CD4-positive, alpha-beta T cell treated with Interferon gamma for 1 hour (primary cell): ENCODE measurements around the gene EIF5AL1.
"Not testable (repeated sequence)": the region's sequence is repeated elsewhere in the genome, so short reads cannot be mapped to it uniquely, and the experiment has no call there.

Source experiments
- DNase-seq: peaks from one replicate; pipeline ENCODE4 v3.0.0-alpha.2; 2020

The EIF5AL1 gene

DNA sequence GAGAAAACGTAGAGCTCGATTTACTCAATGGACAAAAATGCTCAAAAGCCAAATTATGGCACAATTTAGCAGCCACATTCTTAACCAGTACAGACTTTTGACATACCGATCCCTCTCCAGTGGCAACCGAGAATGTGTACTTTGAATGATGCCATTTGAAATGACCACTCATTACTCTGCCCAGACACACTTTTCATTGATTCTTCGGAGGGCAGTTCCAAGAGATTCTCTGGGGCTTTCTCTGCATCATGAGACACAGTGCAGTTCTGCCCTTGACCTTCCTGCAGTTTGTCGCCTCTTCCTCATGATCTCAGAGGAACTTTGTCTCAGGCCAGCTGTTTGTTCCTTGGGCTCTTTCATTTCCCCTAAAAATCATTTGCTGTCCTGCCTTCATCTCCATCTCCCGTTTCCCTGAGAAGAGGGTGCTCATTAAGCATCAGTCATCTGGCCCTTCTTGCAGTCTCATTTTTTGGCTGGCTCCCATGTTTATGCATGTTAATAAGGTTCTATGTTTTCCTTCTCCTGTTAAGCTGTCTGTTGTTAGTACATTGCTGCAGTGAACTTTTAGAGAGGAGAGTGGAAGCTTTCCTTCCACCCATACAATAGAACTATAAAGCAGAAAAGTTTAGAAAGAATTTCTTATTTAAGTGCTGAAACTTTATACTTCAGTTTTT lies 4.3 kb downstream of the EIF5AL1 start:
- DNase-seq, result not testable (repeated sequence)

- not testable (repeated sequence) for DNase-seq
These were observed 5.2 kb downstream of the EIF5AL1 start for GRCh38 chr10:79517567-79517966.

DNA sequence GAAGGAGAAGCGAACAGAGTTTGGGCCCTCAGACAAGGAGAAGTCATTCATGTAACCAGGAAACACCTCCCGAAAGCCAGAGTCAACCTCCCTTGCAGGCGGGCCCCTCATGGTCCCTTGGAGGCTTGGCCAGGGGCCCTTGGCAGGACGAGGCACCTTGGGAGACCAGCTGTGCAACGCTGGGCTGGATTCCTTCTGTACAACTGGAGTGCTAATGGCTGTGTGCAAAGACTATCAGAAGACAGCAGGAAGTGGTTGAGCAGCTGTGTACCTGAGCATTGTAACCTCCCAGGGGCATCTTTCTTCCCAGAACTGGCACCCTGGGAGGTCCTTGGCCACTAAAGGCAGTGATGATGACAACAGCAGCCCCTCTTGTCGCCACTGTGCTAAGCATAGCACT lies 9.4 kb downstream of the EIF5AL1 start:
- DNase-seq, result not testable (repeated sequence)

DNA sequence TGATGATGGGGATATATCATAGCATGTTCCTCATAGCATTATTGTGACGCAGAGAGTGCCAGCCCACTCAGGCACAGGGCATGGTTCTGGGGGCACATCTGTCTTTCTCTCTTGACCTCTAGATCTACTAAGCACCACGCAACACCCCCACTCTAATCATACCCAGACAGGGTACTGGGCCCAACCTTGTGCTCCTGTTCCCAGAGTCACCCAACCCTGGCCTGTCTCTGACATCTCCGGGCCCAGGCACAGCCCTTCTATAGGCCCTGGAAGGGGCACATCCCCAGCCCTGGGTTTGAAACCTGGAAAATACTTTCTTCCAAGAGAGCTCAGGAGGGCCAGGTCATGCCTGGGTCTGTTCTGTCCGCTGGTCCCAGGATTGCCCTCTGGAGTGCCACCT lies 10.1 kb downstream of the EIF5AL1 start:
- not testable (repeated sequence) for DNase-seq

DNA sequence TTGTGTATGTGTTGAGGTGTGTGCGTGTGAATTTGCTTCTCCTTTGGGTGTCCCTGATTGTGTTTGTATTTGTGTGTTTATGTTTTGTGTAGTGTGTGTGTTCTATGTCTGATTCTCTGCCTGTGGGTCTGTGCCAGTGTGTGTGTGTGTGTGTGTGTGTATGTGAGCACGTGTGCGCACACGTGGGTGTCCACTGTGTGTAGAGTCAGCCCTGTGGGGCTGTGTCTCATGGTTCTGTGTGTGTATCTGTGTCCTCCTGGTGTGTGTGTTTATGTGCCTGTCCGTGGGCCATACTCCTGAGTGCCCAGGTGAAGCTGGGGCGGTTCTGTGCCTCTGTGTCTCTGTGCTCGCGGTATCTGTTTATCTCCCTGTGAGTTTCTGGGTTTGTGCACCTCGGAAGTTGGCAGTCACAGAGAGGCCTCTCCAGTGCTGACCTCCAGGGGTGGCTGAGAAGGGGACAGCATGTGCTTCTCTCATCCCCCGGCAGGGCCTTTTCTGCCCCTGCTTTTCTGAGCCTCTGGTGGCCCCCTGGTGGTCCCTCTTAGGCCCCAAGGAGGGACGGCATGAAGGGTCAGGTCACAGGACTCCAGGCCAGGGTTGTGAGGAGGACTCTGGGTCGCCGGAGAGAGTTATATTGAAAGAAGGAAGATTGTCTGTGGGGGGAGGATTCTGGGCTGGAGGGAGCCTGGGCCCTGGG lies 11.0 kb downstream of the EIF5AL1 start:
- DNase-seq, result not testable (repeated sequence)

- not testable (repeated sequence) for DNase-seq
These were observed 12.8 kb downstream of the EIF5AL1 start for GRCh38 chr10:79525049-79525710.

- not testable (repeated sequence) for DNase-seq
These were observed 15.9 kb downstream of the EIF5AL1 start for GRCh38 chr10:79528261-79528660.

- not testable (repeated sequence) for DNase-seq
These were observed 21.0 kb downstream of the EIF5AL1 start for GRCh38 chr10:79533142-79533902.

DNA sequence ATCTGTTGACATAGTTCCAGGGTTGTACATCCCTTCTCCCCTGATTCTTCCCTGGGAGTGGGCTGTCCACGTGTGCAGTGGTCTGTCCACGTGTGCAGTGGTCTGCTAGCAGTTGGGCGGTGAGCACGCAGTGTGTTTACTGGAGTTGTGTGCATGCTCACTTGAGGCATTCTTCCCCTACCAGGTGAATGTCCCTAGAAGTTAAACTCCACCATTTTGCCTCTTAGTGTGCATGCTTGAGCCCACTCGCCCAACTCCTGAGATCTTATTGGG lies 21.5 kb downstream of the EIF5AL1 start:
- DNase-seq, result not testable (repeated sequence)

GRCh38 chr10:79538311-79538710 lies 26.0 kb downstream of the EIF5AL1 start:
- not testable (repeated sequence) for DNase-seq

DNA sequence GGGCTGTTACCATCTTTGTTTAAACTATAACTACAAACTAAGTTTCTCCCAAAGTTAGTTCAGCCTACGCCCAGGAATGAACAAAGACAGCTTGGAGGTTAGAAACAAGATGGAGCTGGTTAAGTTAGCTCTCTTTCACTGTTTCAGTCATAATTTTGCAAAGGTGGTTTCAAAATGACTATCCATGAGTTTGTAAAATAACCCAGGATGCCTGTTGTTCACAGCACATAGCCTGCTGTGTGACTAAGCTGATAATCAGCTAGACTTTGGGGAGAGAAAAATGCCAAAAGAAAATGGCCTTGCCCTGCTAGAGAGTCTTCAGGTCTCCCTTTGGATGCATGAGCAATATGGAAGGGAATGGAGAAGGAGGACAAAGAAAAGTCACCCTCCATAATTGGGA lies 28.6 kb downstream of the EIF5AL1 start:
- not testable (repeated sequence) for DNase-seq

DNA sequence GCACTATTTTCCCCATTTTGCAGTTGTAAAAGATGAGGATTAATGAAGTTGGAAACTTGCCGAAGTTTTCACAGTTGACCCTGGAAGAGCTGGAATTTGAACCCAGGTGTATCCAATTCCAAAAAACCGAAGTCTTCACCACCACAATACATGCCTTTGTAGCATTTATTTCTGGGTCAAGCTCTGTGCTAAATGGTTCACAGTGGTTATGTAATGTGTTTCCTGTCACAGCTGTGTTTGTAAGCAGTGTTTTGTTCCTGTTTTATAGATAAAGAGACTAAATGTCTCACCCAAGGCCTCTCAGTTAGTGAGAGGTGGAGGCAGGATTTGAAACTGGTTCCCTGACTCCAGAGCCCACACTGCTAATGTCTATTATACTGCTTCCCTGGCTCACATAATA lies 30.3 kb downstream of the EIF5AL1 start:
- no peak for DNase-seq

DNA sequence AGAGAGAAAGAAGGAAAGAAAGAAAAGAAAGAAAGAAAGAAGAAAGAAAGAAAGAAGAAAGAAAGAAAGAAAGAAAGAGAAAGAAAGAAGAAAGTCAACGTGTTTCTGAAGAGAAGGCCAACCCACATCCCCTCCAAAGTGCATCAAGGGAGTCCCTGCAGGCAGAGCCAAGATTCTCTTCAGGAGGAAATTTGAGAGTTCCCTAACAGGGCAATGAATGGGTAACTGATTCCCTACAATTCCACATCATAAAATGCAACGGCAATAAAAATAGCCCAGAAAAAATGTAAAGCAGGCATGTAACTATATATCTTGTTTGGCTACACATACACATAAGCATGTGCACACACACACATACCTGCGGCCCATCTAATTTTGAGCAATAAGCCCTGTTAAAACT lies 32.1 kb downstream of the EIF5AL1 start:
- DNase-seq, result not testable (repeated sequence)

DNA sequence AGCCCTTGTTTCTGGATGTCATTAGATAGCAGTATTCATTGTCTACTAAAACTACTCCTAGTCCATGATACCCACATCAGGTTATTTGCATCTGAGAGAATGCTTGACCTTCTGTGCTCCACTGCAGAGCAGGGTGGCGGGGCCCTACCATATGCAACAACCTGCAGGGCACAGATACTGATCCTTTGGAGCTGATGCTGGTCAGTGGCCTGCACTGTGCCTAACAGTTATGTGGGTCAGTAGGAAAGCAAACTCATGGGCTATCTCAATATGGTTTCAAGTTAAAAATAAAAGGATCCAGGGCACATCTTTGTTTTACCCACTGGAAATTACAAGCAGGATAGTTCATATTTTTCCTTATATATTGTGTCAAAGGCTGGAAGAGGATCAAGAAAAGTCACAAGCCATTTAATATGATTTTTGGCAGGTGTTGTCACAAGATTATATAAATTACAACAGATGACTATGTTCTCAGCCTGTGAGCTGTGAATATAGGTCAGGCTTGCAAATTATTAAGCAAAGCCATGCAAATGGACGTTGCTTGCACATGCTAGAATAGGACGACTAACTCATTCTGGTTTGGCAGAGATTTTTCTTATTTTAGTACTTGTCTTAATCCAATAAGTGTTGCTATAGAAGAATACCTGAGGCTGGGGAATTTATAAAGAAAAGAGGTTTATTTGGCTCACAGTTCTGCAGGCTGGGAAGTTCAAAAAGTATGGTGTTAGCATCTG lies 32.8 kb downstream of the EIF5AL1 start:
- DNase-seq, result not testable (repeated sequence)

DNA sequence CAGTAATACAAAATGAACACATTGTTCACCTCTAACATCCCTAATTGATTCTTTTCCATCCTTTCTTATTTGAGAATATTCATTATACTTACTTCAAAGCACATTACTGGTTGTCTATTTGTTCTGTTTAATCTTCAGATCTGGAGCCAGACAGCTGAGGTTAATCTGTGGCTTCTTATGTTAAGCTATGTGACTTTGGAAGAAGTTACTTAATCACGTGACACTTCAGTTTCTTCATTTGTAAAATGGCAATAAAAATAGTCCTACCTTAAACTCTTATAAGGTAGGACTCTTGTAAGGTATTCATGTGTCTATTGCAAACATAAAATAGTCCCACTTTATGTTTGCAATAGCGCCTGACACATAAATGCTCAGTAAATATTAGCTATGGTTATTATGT lies 34.8 kb downstream of the EIF5AL1 start:
- not testable (repeated sequence) for DNase-seq

DNA sequence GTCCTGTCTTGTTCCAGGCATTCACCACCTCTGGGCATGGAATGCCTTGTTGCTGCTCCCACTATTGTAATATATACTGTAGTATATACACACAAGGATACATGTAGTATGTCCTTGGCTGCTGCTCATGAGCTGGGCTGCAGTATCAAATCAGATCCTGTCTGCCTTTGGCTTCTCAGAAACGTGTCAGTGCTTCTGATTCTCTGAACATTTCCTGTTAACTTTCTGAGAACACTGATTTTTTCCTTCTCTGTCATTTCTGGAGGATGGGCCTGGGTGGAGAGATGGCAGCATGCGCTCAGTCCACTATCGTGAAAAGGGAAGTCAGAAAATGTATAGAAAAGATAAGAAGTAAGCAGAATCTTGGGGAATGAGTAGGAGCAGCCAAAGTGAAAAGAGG lies 35.6 kb downstream of the EIF5AL1 start:
- DNase-seq, result no peak

DNA sequence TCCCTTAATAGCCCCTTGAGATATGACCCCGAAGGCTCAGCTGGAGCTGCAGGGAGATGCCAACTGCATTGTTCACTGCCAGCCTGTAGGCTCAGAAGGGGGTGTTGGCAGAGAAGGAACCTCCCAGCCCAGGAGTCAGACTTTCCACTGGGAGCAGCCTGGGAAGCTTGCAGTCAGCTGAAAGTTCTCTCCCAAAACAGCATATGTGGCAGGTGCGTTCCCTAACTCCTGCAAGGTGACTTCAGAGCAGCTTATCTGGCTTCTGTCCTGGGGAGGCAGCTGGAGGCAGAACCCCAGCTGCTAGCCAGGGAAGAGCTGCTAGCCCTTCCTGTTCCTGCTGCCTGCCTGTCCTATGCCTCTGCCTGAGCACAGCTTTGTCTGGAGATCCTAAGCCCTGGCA lies 39.8 kb downstream of the EIF5AL1 start:
- no peak for DNase-seq

GRCh38 chr10:79555354-79556309 lies 43.3 kb downstream of the EIF5AL1 start:
- DNase-seq, result no peak

GRCh38 chr10:79556961-79557360 lies 44.6 kb downstream of the EIF5AL1 start:
- DNase-seq, result not testable (repeated sequence)

DNA sequence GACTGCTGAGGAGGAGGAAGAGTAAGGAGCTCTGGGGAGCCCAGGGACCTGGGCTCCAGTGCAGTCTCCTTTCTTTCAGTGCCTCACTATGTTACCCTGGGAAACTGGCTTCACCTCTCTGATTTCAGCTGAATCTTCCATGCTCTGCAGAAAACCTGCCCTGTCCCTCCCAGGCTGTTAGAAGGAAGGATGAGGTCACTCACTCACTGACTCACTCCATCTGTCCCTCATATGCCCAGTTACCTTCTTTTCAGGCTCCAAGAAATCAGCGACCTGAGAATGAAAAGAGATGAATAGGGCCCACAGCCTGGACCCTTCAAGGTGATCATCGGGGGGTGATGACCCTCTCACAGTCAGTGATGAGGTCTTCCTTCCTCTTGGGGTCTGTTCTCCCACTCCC lies 47.4 kb downstream of the EIF5AL1 start:
- DNase-seq, result no peak

DNA sequence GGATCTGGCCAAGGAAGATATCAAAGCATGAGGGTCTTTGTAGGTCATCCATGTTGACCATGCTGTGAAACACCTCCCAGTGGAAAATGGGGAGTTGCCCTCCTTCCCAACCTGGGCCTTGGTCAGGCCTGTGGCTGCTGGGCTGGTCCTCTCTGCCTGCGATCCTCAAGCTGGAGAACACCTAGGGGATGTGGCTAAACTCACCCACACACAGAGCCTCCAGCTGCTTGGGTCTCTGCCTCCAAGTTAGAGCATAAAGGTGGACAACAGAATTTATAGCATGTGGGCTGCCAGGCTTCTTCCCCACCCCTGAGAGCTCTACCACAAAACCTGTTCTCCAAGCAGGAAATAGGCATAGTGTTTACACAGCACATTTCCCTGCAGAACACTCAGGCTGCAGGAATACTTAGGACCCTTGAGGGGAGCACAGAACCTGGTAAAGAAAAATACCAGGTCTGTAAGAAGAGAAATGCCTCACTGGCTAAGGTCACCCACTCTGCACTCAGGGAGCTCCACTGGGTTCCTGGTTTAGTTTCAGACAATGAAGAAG lies 47.9 kb downstream of the EIF5AL1 start, which contains the start of gene SFTPA2:
Gene SFTPA2, minus strand, starts transcription at position 248 of the 550 bp plus-strand sequence. CDS start 924 bp downstream, outside the sequence.
- no peak for DNase-seq
